Spleen (tissue), 7 donors: Measurements from ENCODE around the gene WBP1L.

Experiments used
- CTCF ChIP-seq, 11 experiments: fragments of 200-600 bp in 7 of 11; fragments of 450-650 bp in 4 of 11; sonication (generic) in 4 of 11; IDR thresholded peaks in 8 of 11; conservative IDR thresholded peaks in 3 of 11; 1 replicate in 7 of 11; 2 replicates in 4 of 11; pipeline versions ENCODE4 v1.4.0 to v1.8.0; 2016 to 2021; ENCODE audit warnings: antibody characterized with exemption in 11 of 11, inconsistent platforms in 4 of 11, mild to moderate bottlenecking in 1 of 11
- POLR2A ChIP-seq, 3 donors: fragments of 450-650 bp; IDR thresholded peaks; one replicate each; pipeline ENCODE4 v1.5.1; 2017; ENCODE audit warnings: antibody characterized with exemption in 3 of 3, mild to moderate bottlenecking in 1 of 3
- donor health status: DM: no; HTN: no; CAD: no; lungs with moderate emphysema.
- donor health status: DM: no; HTN: no; CAD: no.
- donor health status: DM: no; HTN: no; CAD: no.

DNA sequence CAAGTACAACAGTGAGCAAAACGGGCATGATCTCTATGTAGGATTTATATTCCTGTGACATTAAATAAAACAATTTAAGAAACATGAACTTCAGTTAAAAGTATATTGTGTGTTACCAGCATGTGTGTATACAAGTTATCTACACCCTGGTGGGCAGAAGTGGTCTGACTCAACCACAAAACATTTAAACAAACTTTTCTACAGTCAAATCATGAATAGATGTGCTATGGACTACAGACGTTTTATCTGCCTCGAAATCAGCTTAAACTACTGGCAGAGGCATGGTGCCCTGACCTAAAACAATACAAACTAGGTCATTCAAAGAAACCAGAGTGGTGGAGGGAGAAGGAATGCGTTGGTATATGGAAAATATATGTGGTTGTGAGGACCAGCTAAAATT, 33.1 kb upstream of the WBP1L start:
- TF ChIP-seq CTCF (IDR thresholded peaks at IDR 0.05 in 8 of 11, conservative IDR thresholded peaks at IDR 0.05 in 3 of 11) (no peak), POLR2A (IDR thresholded peaks at IDR 0.05) (no peak)
